Stomach (tissue), 4 donors: ENCODE measurements around the gene SLFN14.

Source experiments
- POLR2A ChIP-seq, 4 donors: fragments of 450-650 bp; IDR thresholded peaks; one replicate each; pipeline ENCODE4 v1.6.1; 2016; ENCODE audit warnings: antibody characterized with exemption in 4 of 4, control low read depth in 2 of 4, mild to moderate bottlenecking in 1 of 4, moderate library complexity in 1 of 4
- POLR2AphosphoS5 ChIP-seq, 3 donors: sonication (generic); formaldehyde crosslinking; IDR thresholded peaks; one replicate each; pipeline ENCODE4 v1.6.1; 2016; ENCODE audit warnings: antibody characterized with exemption in 3 of 3
- TF ChIP-seq, protein P1 (sequence below), 7 experiments: fragments of 450-650 bp in 4 of 7; fragments of 200-600 bp in 3 of 7; sonication (generic) in 3 of 7; IDR thresholded peaks; one replicate each; pipeline ENCODE4 v1.5.1; 2016 to 2019; ENCODE audit warnings: antibody characterized with exemption in 7 of 7, control low read depth in 2 of 7, mild to moderate bottlenecking in 1 of 7

DNA sequence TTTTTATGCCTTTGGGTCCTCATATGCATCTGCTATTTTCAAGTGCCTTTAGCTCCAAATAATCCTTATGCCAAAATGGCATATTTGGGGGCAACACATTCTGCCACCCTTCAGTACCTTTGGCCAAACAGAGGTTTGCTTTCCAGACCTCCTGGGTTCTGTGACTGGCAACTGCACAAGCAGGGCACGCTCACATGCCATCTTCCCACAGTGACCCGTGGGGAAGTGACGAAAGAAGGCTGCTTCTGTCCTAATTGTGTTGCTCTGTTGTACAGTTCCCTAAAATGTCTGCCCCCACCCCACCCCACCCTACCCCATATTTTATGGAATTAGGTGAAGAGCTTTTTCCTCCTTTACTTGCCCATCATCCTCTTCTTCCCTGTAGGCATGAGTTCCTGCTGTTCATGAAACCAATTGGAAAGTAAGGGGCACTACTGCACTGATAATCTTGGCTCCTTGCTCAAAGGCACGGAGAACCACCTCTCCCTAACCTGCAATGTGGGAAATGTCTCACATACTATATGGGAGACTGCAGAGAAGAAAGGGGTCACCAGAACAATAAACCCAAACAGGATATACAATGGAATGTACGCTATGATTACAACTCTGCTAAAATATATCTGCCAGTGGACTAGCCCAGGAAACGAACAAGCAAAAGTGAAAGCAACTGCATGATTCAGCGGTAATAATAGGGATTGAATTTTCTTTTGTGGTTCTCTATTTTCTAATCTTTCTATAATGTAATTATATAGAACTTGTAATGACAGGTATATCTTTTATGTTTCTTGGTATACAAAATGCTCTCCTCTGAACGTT lies 19.8 kb downstream of the SLFN14 start:
- TF ChIP-seq, protein P1, sequence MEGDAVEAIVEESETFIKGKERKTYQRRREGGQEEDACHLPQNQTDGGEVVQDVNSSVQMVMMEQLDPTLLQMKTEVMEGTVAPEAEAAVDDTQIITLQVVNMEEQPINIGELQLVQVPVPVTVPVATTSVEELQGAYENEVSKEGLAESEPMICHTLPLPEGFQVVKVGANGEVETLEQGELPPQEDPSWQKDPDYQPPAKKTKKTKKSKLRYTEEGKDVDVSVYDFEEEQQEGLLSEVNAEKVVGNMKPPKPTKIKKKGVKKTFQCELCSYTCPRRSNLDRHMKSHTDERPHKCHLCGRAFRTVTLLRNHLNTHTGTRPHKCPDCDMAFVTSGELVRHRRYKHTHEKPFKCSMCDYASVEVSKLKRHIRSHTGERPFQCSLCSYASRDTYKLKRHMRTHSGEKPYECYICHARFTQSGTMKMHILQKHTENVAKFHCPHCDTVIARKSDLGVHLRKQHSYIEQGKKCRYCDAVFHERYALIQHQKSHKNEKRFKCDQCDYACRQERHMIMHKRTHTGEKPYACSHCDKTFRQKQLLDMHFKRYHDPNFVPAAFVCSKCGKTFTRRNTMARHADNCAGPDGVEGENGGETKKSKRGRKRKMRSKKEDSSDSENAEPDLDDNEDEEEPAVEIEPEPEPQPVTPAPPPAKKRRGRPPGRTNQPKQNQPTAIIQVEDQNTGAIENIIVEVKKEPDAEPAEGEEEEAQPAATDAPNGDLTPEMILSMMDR (IDR thresholded peaks at IDR 0.05) = no peak
- no peak for TF ChIP-seq POLR2A (IDR thresholded peaks at IDR 0.05)
- TF ChIP-seq POLR2AphosphoS5 (IDR thresholded peaks at IDR 0.05) = no peak
